CD4-positive, alpha-beta T cell treated with Interleukin-6 for 4 hours (primary cell): ENCODE data around the gene NF2.
"Not testable (repeated sequence)": the region's sequence is repeated elsewhere in the genome, so short reads cannot be mapped to it uniquely, and the experiment has no call there.

Experiments
- DNase-seq: peaks from one replicate; pipeline ENCODE4 v3.0.0-alpha.2; 2020; ENCODE audit warnings: mixed read lengths

Gene NF2

GRCh38 chr22:29603358-29604075, at the start of gene NF2:
Gene NF2, plus strand, starts transcription at chr22:29603633. Its CDS starts 366 bp downstream, at chr22:29603999.
- DNase-seq: peak; percentile 99

GRCh38 chr22:29555065-29555644, 48.3 kb upstream of the NF2 start:
- DNase-seq: no peak

- no peak for DNase-seq
These were observed 44.4 kb upstream of the NF2 start for GRCh38 chr22:29559030-29559429.

GRCh38 chr22:29559853-29560252, 43.6 kb upstream of the NF2 start:
- DNase-seq: no peak

GRCh38 chr22:29563652-29564460, 39.6 kb upstream of the NF2 start:
- DNase-seq: no peak

- DNase-seq: not testable (repeated sequence)
These were observed 36.9 kb upstream of the NF2 start for GRCh38 chr22:29566513-29566912.

GRCh38 chr22:29567338-29567737, 36.1 kb upstream of the NF2 start:
- no peak for DNase-seq

- DNase-seq: no peak
These were observed 34.3 kb upstream of the NF2 start for GRCh38 chr22:29569011-29569678.

GRCh38 chr22:29570456-29570855, 33.0 kb upstream of the NF2 start:
- no peak for DNase-seq

GRCh38 chr22:29570912-29571549, 32.4 kb upstream of the NF2 start:
- no peak for DNase-seq

- no peak for DNase-seq
These were observed 28.5 kb upstream of the NF2 start for GRCh38 chr22:29574762-29575450.

- DNase-seq: no peak
These were observed 24.8 kb upstream of the NF2 start for GRCh38 chr22:29578462-29579200.

- no peak for DNase-seq
These were observed 23.1 kb upstream of the NF2 start for GRCh38 chr22:29580200-29580810.

- DNase-seq: no peak
These were observed 21.6 kb upstream of the NF2 start for GRCh38 chr22:29581799-29582198.

GRCh38 chr22:29584975-29585374, 18.5 kb upstream of the NF2 start:
- no peak for DNase-seq

GRCh38 chr22:29586193-29586705, 17.2 kb upstream of the NF2 start:
- DNase-seq: not testable (repeated sequence)

- DNase-seq: no peak
These were observed 15.3 kb upstream of the NF2 start for GRCh38 chr22:29587938-29588699.

GRCh38 chr22:29593923-29594322, 9.5 kb upstream of the NF2 start:
- DNase-seq: no peak

- DNase-seq: not testable (repeated sequence)
These were observed 9.0 kb upstream of the NF2 start for GRCh38 chr22:29594447-29594846.

- DNase-seq: no peak
These were observed 7.0 kb upstream of the NF2 start for GRCh38 chr22:29596408-29596807.
